Parathyroid adenoma (tissue), 2 donors: ENCODE results near the gene ATRIP.

Source experiments
- H2AFZ ChIP-seq: fragments of 300-600 bp; sonication (generic); one replicate; pipeline ENCODE4 v1.7.0; 2017; ENCODE audit warnings: antibody characterized with exemption, mild to moderate bottlenecking
- H3K27ac ChIP-seq: fragments of 300-600 bp; sonication (generic); one replicate; pipeline ENCODE4 v1.7.0; 2017
- H3K27me3 ChIP-seq: fragments of 300-600 bp; sonication (generic); one replicate; pipeline ENCODE4 v1.7.0; 2017; ENCODE audit warnings: low read length; ENCODE audit not compliant: control insufficient read depth, insufficient read depth
- H3K36me3 ChIP-seq: fragments of 300-600 bp; sonication (generic); one replicate; pipeline ENCODE4 v1.7.0; 2017; ENCODE audit warnings: low read length; ENCODE audit not compliant: control insufficient read depth, insufficient read depth
- H3K4me1 ChIP-seq: fragments of 300-600 bp; sonication (generic); one replicate; pipeline ENCODE4 v1.7.0; 2017; ENCODE audit warnings: control low read depth
- H3K4me2 ChIP-seq: fragments of 300-600 bp; sonication (generic); one replicate; pipeline ENCODE4 v1.7.0; 2017; ENCODE audit warnings: low read length
- H3K4me3 ChIP-seq: fragments of 300-600 bp; sonication (generic); one replicate; pipeline ENCODE4 v1.7.0; 2017; ENCODE audit warnings: low read depth, low read length
- H3K79me2 ChIP-seq: fragments of 300-600 bp; sonication (generic); one replicate; pipeline ENCODE4 v1.7.0; 2017; ENCODE audit warnings: control low read depth
- H3K9ac ChIP-seq: fragments of 300-600 bp; sonication (generic); one replicate; pipeline ENCODE4 v1.7.0; 2017; ENCODE audit warnings: mild to moderate bottlenecking
- H3K9me3 ChIP-seq: fragments of 300-600 bp; sonication (generic); one replicate; pipeline ENCODE4 v1.7.0; 2017; ENCODE audit warnings: low read length; ENCODE audit not compliant: control insufficient read depth
- TF ChIP-seq, protein P1 (sequence below): fragments of 300-600 bp; sonication (generic); IDR thresholded peaks from one replicate; pipeline ENCODE4 v1.7.0; 2017; ENCODE audit warnings: antibody characterized with exemption, mild to moderate bottlenecking
- donor health status: primary hyperparathyroidism.

Gene ATRIP

DNA sequence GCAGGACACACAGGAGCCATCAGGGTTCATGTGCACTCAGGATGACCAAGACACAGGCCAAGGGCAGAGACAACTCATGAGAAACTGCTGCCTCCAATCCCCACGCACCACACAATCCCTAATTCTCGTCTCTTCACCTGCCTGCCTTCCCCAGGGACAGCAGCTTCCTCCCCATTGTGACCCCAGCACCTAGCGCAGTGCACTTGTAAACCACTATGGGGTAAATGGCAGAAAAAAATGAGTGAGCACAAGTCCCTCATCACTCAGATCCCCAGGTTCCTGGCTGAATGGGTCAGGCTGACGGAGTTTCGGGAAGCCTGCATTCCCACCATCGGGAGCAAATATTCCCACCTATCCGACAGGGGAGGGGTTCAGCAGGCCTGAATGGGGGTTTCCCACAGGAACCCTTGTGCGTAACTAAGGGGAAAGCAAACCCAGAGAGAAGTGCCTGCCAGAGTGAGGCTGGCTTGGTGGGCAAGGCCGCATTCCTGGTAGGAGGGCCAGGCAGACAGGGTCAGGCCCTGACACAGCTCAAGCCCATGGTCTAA is 35.4 kb upstream of the ATRIP start:
- no peaks in the 10 kb centered on the region for H3K9me3 ChIP-seq
- no peak overlapping the region for H3K4me3 ChIP-seq
- H3K36me3 ChIP-seq = no peaks in the 10 kb centered on the region
- H3K27me3 ChIP-seq = no peaks in the 10 kb centered on the region
- no peak overlapping the region for H2AFZ ChIP-seq
- no peak overlapping the region for H3K27ac ChIP-seq
- TF ChIP-seq, protein P1, sequence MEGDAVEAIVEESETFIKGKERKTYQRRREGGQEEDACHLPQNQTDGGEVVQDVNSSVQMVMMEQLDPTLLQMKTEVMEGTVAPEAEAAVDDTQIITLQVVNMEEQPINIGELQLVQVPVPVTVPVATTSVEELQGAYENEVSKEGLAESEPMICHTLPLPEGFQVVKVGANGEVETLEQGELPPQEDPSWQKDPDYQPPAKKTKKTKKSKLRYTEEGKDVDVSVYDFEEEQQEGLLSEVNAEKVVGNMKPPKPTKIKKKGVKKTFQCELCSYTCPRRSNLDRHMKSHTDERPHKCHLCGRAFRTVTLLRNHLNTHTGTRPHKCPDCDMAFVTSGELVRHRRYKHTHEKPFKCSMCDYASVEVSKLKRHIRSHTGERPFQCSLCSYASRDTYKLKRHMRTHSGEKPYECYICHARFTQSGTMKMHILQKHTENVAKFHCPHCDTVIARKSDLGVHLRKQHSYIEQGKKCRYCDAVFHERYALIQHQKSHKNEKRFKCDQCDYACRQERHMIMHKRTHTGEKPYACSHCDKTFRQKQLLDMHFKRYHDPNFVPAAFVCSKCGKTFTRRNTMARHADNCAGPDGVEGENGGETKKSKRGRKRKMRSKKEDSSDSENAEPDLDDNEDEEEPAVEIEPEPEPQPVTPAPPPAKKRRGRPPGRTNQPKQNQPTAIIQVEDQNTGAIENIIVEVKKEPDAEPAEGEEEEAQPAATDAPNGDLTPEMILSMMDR = no peak
- H3K4me2 ChIP-seq = no peak overlapping the region
- H3K79me2 ChIP-seq = no peaks in the 10 kb centered on the region
- H3K9ac ChIP-seq = no peak overlapping the region
- H3K4me1 ChIP-seq = no peaks in the 10 kb centered on the region

DNA sequence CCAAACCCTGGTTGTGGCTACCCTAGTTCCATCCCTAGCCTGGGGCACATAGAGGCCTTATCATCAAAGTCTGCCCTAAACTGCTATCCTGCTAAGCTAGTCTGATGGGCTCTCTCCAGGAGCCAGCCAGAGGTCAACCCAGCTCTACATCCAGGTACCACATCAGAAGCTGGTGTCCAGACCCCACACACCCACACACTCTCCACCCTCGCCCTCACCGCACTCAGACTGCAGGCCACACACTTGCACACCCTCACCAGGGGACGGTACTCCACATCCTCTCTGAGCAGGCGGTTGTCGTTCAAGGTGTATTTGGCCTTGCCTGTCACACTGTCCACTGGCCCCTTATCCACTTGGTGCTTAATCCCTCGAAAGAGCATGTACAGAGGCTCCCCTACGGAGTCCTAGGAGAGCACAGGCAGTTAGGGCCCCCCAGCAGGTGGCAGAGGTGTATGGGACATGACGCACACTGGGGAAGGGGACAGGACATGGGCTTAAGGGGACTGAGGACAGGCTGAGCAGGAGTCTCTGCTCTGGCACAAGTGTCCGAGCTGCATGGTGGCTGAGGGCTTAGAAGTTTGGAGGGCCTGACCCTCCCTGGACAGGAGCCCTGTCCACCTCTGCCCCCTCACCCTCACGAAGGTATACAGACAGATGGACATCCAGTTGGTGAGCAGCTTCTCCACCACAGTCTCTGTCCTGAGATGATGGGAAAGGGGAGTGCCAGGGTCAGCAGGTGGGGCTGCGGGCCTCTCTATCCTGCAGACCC is 34.7 kb upstream of the ATRIP start:
- Histone ChIP-seq H3K4me2 (no peak overlapping the region), H3K27me3 (no peaks in the 10 kb centered on the region), H3K4me1 (no peaks in the 10 kb centered on the region), H3K9ac (no peak overlapping the region), H3K9me3 (no peaks in the 10 kb centered on the region), H3K4me3 (no peak overlapping the region), H3K27ac (no peak overlapping the region), H3K36me3 (no peaks in the 10 kb centered on the region), H2AFZ (no peak overlapping the region), H3K79me2 (no peaks in the 10 kb centered on the region)
- TF ChIP-seq, protein P1 = no peak

DNA sequence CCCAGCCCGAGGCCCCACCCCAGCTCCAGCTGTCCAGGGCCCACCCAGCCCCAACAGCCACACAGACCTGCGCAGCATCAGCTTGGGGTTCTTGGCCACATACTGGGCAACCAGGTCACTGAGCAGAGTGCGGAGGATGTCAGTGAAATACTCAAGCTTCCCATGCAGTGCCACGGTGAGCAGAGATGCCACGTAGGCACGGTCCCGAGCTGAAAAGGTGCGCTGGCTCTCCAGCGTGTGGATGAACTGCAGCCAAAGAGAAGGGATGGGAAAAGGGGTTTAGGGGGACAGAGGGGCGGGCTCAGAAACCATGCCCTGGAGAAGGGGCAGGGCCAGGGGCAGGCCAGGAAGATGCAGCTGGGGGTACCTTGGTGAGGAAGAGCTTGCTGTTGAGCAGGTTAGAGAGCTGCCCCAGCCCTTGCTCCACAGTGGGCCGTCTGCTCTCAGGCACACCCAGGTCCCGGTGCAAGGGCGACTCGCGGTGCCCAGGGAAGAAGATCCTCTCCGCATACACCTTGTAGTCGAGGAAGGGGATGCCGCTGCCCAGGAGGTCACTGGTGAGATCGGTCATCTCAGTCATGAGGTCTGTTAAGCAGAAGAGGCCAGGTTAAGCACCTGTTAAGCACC is 34.0 kb upstream of the ATRIP start:
- no peak overlapping the region for H3K4me3 ChIP-seq
- no peak overlapping the region for H2AFZ ChIP-seq
- no peak overlapping the region for H3K9ac ChIP-seq
- no peaks in the 10 kb centered on the region for H3K9me3 ChIP-seq
- H3K27me3 ChIP-seq = no peaks in the 10 kb centered on the region
- TF ChIP-seq, protein P1 = no peak
- H3K79me2 ChIP-seq = no peaks in the 10 kb centered on the region
- no peak overlapping the region for H3K4me2 ChIP-seq
- no peaks in the 10 kb centered on the region for H3K36me3 ChIP-seq
- H3K4me1 ChIP-seq = no peaks in the 10 kb centered on the region
- H3K27ac ChIP-seq = no peak overlapping the region

DNA sequence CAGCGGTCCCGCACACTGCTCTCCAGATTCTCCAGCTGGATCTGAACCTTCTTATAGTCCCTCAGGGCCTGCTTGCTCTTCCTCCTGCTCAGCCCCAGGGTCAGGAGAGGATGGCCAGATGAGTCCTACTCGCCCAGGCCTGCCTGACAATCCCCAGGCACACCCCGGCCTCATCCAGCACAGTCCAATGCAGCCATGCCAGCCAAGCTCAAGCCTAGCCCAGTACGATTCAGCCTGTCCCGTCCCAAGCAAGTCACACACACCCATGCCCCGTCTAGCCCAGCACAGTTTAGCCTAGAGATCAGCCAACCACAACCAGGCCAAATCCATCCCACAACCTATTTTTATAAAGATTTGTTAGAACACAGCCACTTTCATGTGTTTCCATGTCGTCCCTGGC is 33.5 kb upstream of the ATRIP start:
- Histone ChIP-seq H3K4me3 (no peak overlapping the region), H3K4me2 (no peak overlapping the region), H2AFZ (no peak overlapping the region), H3K27me3 (no peaks in the 10 kb centered on the region), H3K9ac (no peak overlapping the region), H3K27ac (no peak overlapping the region), H3K9me3 (no peaks in the 10 kb centered on the region), H3K79me2 (no peaks in the 10 kb centered on the region), H3K4me1 (no peaks in the 10 kb centered on the region), H3K36me3 (no peaks in the 10 kb centered on the region)
- TF ChIP-seq, protein P1 = no peak
